Uterus (tissue), 4 donors: ENCODE data around the gene ZMAT2. TPM values are rescaled to one million over a fixed set of nuclear protein-coding genes. Genes with fewer than 3 reads are reported as not detected.
"Not testable (repeated sequence)": the region's sequence is repeated elsewhere in the genome, so short reads cannot be mapped to it uniquely, and the experiment has no call there.

Experiments
- DNase-seq, 2 donors: peaks; one replicate each; pipeline ENCODE4 v3.0.0-alpha.2; 2019 to 2020
- H3K27ac ChIP-seq, 2 donors: fragments of 200-600 bp; sonication (generic); 1 replicate in 1 of 2; 2 replicates in 1 of 2; pipeline ENCODE4 v1.5.1; 2016 to 2018
- H3K27me3 ChIP-seq, 2 donors: fragments of 200-600 bp; sonication (generic); one replicate each; pipeline ENCODE4 v1.5.1; 2018 to 2019; ENCODE audit warnings: control low read depth in 1 of 2
- H3K36me3 ChIP-seq, 2 donors: fragments of 200-600 bp; sonication (generic); one replicate each; pipeline ENCODE4 v1.5.1; 2019; ENCODE audit warnings: control low read depth in 1 of 2
- H3K4me1 ChIP-seq, 2 donors: fragments of 200-600 bp; sonication (generic); one replicate each; pipeline ENCODE4 v1.5.1; 2018 to 2019; ENCODE audit warnings: control low read depth in 1 of 2
- H3K4me3 ChIP-seq, 2 donors: fragments of 200-600 bp; sonication (generic); 1 replicate in 1 of 2; 2 replicates in 1 of 2; pipeline ENCODE4 v1.5.1; 2018 to 2019; ENCODE audit warnings: mild to moderate bottlenecking in 1 of 2
- H3K9me3 ChIP-seq, 2 donors: fragments of 200-600 bp; sonication (generic); one replicate each; pipeline ENCODE4 v1.5.1; 2019; ENCODE audit warnings: control low read depth in 1 of 2
- POLR2A ChIP-seq, 2 donors: fragments of 450-650 bp; IDR thresholded peaks; one replicate each; pipeline ENCODE4 v1.6.1; 2016; ENCODE audit warnings: antibody characterized with exemption in 2 of 2, mild to moderate bottlenecking in 1 of 2, moderate library complexity in 1 of 2
- intact Hi-C: fragments of 100-400 bp; cut with DNase I; formaldehyde crosslinking; loops from one replicate; pipeline ENCODE4 v1.15.1; 2023; ENCODE audit warnings: low total_unique reads
- total RNA-seq, 4 donors: library from RNA; depleted of rRNA in 3 of 4; stranded (reverse); fragments of >200 nt in 3 of 4; gene quantifications; one replicate each; pipeline versions ENCODE4 v1.1.0 to v1.2.4, GENCODE V29; 2014 to 2023
- TF ChIP-seq, protein P1 (sequence below), 4 experiments: fragments of 200-600 bp in 2 of 4; fragments of 450-650 bp in 2 of 4; sonication (generic) in 2 of 4; IDR thresholded peaks; one replicate each; pipeline ENCODE4 v1.5.1; 2016 to 2019; ENCODE audit warnings: antibody characterized with exemption in 4 of 4, mild to moderate bottlenecking in 2 of 4, moderate library complexity in 1 of 4
- donor health status: DM: yes; HTN: yes; CAD: no.

Gene ZMAT2, protein sequence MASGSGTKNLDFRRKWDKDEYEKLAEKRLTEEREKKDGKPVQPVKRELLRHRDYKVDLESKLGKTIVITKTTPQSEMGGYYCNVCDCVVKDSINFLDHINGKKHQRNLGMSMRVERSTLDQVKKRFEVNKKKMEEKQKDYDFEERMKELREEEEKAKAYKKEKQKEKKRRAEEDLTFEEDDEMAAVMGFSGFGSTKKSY
- total RNA-seq = 10 to 100 TPM; 18.2 to 41.9 (median 30.4) TPM

DNA sequence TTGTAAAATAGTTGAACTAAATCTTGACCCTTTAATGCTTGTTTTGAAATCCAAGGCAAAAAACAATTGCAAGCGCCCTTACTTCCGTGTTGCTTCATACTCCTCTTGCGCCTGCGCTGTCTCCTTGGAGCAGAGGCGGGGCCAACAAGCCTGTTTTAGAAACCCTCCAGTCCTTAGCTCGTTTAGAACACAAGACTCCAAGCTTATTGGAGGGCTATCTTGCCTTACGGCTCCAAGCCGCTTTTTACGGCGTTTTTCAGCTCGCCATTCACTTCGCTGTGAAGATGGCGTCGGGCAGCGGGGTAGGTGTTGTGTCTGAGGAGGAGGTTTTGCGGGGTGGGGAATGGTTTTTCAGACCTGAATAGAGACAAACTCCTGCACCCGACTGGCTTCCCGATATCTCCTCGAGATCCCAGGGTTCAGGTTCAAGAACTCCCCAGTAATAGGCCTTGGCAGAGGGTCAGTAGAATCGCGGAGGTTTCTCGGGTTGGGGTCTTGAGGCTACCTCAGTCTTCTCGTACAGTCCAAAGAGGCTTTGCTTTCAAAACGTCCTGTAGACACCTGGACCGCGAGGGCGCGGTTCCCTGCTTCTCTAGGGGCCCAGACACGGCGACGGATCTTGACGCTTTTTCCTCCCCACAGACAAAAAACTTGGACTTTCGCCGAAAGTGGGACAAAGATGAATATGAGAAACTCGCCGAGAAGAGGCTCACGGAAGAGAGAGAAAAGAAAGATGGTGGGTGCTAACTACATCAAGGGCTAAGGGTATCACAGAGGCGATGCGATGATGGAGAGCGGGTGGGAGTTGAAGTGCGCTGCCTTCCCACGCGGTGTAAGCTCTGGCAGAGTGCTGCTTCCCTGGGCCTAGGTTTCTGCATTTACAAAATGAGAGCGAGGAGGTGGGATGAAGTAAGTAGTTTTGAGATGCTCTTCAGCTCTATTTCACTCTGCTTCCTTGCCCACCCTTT, at the start of gene ZMAT2:
Gene ZMAT2 (plus strand): TSS at position 271 of the 968 bp plus-strand sequence. CDS start 14 bp downstream, at position 285.
- Histone ChIP-seq H3K36me3 (no peaks in the 10 kb centered on the region), H3K4me3 (peak within 1 kb of the TSS; percentile 73 to 80), H3K27ac (peak within 1 kb of the TSS; percentile 68 to 70), H3K9me3 (no peaks in the 10 kb centered on the region), H3K4me1 (no peaks in the 10 kb centered on the region), H3K27me3 (no peaks in the 10 kb centered on the region)
- intact Hi-C loops = no loop called here
- DNase-seq = peak; percentile 95
- TF ChIP-seq, protein P1, sequence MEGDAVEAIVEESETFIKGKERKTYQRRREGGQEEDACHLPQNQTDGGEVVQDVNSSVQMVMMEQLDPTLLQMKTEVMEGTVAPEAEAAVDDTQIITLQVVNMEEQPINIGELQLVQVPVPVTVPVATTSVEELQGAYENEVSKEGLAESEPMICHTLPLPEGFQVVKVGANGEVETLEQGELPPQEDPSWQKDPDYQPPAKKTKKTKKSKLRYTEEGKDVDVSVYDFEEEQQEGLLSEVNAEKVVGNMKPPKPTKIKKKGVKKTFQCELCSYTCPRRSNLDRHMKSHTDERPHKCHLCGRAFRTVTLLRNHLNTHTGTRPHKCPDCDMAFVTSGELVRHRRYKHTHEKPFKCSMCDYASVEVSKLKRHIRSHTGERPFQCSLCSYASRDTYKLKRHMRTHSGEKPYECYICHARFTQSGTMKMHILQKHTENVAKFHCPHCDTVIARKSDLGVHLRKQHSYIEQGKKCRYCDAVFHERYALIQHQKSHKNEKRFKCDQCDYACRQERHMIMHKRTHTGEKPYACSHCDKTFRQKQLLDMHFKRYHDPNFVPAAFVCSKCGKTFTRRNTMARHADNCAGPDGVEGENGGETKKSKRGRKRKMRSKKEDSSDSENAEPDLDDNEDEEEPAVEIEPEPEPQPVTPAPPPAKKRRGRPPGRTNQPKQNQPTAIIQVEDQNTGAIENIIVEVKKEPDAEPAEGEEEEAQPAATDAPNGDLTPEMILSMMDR (IDR thresholded peaks at IDR 0.05) = peak in 1 of 4 experiments; percentile 31
- peak; percentile 65 to 69 for TF ChIP-seq POLR2A (IDR thresholded peaks at IDR 0.05)

DNA sequence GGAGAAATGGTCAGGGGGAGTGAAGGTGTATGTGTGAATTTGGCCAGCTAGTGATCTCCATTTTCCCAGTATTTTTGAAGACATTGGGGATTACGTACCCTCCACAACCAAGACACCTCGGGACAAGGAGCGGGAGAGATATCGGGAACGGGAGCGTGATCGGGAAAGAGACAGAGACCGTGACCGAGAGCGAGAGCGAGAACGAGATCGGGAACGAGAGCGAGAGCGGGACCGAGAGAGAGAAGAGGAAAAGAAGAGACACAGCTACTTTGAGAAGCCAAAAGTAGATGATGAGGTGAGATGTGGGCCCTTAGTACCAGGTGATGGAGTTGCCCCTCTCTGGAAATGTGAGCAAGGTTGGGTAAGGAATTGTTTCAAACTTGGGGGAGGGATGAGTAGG, 41.4 kb upstream of the ZMAT2 start:
- H3K4me1 ChIP-seq = no peaks in the 10 kb centered on the region
- intact Hi-C loops = no loop called here
- no peak for TF ChIP-seq POLR2A (IDR thresholded peaks at IDR 0.05)
- TF ChIP-seq, protein P1 (IDR thresholded peaks at IDR 0.05) = no peak
- H3K36me3 ChIP-seq = no peaks in the 10 kb centered on the region
- no peak for DNase-seq
- no peaks in the 10 kb centered on the region for H3K27me3 ChIP-seq
- H3K4me3 ChIP-seq = no peak overlapping the region
- H3K9me3 ChIP-seq = no peaks in the 10 kb centered on the region
- H3K27ac ChIP-seq = no peak overlapping the region

DNA sequence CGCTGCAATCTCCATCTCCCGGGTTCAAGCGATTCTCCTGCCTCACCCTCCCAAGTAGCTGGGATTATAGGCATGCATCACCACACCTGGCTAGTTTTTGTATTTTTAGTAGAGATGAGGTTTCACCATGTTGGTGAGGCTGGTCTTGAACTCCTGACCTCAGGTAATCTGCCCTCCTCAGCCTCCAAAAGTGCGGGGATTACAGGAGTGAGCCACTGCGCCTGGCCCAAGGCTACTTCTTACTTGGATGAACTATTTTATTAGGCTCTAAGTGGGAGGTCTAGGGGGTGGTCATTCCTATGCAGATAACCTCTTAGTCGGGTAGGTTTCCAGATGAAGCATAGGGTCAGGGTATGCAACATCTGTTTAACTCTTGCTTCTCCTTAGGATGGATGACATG, 39.9 kb upstream of the ZMAT2 start:
- H3K4me1 ChIP-seq, H3K36me3 ChIP-seq, H3K27ac ChIP-seq, H3K27me3 ChIP-seq, H3K4me3 ChIP-seq, H3K9me3 ChIP-seq, DNase-seq, intact Hi-C loops: not testable (repeated sequence)

DNA sequence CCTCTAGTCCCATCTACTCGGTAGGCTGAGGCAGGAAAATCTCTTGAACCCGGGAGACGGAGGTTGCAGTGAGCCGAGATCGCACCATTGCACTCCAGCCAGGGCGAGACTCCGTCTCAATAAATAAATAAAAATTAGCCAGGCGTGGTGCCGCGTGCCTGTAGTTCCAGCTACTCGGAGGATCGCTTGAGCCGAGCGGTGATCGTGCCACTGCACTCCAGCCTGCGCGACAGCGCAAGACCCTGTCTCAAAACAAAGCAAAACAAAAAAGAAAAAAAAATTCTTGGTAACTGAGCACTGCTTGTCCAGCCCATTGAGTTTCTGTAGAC, 36.3 kb upstream of the ZMAT2 start:
- TF ChIP-seq, protein P1 (IDR thresholded peaks at IDR 0.05) = no peak
- no peak for TF ChIP-seq POLR2A (IDR thresholded peaks at IDR 0.05)
- H3K9me3 ChIP-seq = no peaks in the 10 kb centered on the region
- intact Hi-C loops = no loop called here
- peak overlapping the region; percentile 81 to 85 for H3K27ac ChIP-seq
- DNase-seq = no peak
- no peaks in the 10 kb centered on the region for H3K27me3 ChIP-seq
- H3K36me3 ChIP-seq = no peaks in the 10 kb centered on the region
- peak overlapping the region; percentile 89 to 96 for H3K4me3 ChIP-seq
- H3K4me1 ChIP-seq = peaks cover 0 to 6% of the 10 kb centered on the region in 2 donors

DNA sequence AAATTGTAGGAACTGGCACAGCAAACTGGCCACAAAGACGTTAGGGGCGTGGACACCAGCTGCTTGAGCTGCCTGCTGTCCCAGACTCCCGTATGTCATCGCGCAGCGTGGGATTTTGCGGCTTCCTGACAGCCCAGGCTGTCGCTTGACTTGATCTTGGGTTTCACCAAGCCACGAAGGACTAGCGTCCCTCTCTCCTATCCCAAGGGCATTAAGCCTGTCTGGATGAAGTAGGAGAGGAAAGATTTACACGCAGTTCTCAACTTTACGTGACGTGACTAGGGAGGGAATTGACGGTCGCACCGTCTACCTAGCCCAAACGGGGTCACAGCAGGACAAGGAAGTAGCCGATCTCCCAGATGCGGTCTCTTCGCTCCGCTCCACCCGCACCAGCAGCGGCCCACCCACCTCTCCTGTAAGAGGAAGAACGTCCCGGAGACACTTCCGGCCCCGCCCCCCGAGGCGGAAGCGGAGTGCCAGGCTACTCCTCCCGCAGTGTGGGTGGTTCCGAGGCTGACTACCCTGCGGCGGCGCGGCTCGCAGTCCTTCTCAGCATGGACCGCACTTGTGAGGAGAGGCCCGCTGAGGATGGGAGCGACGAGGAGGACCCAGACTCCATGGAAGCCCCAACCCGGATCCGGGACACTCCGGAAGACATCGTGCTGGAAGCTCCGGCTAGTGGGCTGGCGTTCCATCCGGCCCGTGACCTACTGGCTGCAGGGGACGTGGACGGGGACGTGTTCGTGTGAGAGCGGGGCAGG, 35.7 kb upstream of the ZMAT2 start, which contains the start of gene WDR55:
Gene WDR55 (plus strand): TSS at position 546 of the 761 bp plus-strand sequence. CDS start 9 bp downstream, at position 555.
- Histone ChIP-seq H3K36me3 (no peaks in the 10 kb centered on the region), H3K4me3 (peak within 1 kb of the TSS; percentile 89 to 96), H3K9me3 (no peaks in the 10 kb centered on the region), H3K27me3 (no peaks in the 10 kb centered on the region), H3K4me1 (peaks cover 0 to 6% of the 10 kb centered on the region in 2 donors), H3K27ac (peak within 1 kb of the TSS; percentile 81 to 85)
- intact Hi-C loops = no loop called here
- DNase-seq = peak; percentile 93 to 95
- TF ChIP-seq, protein P1 (IDR thresholded peaks at IDR 0.05) = no peak
- peak; percentile 64 to 76 for TF ChIP-seq POLR2A (IDR thresholded peaks at IDR 0.05)

DNA sequence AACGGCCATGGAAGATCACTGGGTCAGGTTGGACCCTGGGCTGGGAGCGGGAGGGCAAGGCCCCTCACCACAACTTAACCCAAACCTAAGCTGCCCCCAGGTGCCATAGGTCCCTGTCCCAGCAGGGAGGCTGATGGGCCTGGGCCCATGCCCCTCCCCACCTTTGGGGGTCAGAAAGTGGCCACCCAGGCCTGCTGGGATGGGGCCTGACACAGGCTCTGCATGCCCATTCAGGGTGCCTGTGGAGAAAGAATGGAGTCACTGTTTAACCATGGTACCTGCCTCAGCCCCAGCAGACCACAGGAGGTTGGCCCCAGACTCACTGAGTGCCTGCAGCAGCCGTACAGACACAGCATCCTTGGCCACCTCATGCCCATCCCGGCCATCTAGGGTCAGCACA, 29.2 kb upstream of the ZMAT2 start:
- H3K27me3 ChIP-seq, H3K36me3 ChIP-seq, H3K4me3 ChIP-seq, intact Hi-C loops, DNase-seq, H3K9me3 ChIP-seq, H3K27ac ChIP-seq, H3K4me1 ChIP-seq: not testable (repeated sequence)
